ENCODE data around the gene SAMSN1.

GRCh38 chr21:14492931-14493330 is 53.2 kb downstream of the SAMSN1 start:
- TF ChIP-seq CTCF (IDR thresholded peaks at IDR 0.05) (no peak), POLR2A (IDR thresholded peaks at IDR 0.05) (no peak), POLR2AphosphoS5 (IDR thresholded peaks at IDR 0.05) (no peak), EP300 (IDR thresholded peaks at IDR 0.05) (no peak)

Data from stomach (tissue), 4 donors.